CD4-positive, alpha-beta T cell treated with Interferon gamma for 1 hour (primary cell): Measurements from ENCODE around the gene ADAMTSL2.

ENCODE experiments used
- DNase-seq: peaks from one replicate; pipeline ENCODE4 v3.0.0-alpha.2; 2020

Gene ADAMTSL2

DNA sequence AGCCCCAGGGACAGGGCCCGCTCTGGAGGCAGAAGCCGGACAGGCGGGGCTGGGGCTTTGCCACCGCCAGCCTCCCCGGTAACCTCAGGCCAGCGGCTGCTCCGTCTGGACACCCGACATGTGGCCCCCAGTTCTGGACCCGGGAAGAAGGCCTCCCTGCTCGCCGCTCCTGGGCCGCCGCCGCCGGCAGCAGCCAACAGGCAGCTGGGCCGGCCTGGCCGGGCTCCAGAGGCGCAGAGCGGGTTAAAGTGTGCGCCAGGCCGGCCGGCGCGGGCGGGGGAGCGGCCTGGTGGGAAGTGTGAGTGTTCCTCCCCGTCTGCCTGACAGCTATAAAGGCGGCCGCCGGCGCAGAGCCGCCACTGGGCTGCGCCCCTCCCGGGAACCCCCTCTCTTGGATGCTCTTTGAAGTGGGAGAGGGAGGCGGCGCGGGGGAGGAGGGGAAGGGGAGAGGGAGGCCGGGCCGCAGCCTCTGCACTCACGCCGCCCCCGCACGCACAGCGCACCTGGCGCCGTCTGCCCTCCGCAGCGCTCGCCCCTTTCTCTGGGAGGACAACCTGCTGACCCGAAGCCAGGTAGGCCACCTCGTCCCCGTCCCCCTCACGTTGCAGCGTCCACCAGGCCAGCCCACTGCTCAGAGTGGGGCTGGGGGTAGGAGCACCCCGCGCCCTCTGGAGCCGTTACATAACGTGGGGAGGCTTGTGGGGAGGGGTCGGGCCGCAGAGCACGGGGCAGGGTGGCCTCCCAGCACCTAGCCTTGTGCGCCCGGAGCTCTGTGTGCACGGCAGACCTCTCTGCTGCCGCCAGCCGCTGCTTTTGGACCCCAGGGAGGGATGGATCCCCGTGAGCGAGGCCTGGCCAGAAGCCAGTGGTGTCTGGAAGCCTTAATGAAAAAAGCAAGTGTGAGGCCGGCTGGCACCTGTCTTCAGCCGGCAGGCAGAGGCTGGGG, at the start of gene ADAMTSL2:
ADAMTSL2 (plus strand) TSS at position 359 of the 946 bp plus-strand sequence. CDS start 2,009 bp downstream, outside the sequence.
- DNase-seq = peak; percentile 65

DNA sequence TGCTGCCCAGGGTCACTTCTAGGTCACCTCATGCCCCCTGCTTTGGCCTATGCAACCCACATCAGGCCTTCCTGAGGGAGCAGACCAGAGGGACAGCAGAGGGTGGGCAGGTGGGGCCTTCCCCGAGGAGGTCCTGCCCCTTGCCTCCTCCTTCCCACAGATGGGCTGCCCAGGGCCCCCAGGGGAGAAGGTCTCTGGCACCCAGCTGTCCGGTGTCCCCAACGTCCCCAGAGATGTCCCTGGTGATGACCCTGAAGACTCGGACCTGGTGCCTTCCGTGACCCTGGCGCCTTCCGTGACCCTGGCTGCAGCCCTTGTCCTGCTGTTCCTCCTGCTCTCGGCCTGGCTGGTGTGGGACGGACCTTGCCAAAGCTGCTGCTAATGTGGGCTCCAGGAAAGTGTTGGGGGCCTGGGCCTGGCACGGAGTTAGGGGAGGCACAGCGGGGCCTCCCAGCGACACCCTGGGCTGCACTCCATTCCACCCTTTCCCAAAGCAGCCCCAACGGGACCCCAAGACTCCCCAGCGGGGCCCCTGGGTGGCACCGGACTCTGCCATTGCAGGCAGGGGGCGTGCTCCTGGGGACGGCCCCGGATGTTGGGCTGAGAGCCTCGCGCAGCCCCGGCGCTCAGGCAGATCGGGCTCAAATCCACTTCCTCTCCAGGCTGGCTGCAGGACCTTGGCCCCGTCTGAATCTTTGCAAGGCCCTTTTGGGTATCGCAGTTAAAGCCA, 48.8 kb upstream of the ADAMTSL2 start:
- no peak for DNase-seq

DNA sequence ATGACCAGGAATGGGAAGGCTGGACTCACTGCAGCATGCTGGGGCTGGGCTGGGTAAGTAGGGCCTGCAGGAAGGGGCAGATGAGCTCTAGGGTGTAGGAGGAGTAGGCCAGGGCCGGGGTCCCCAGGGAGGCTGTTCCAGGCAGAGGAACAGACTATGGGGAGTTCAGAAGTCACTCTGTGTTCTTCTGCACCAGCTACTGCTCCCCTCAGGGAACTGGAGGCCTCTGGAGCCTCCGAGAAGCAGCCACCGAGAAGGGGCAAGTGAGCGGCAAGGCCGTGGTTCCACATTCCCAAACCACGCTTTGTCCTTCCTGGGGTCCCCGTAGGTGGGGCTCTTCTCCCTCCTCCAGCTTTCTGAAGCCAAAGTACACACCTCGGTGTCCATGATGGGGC, 47.2 kb upstream of the ADAMTSL2 start:
- no peak for DNase-seq

DNA sequence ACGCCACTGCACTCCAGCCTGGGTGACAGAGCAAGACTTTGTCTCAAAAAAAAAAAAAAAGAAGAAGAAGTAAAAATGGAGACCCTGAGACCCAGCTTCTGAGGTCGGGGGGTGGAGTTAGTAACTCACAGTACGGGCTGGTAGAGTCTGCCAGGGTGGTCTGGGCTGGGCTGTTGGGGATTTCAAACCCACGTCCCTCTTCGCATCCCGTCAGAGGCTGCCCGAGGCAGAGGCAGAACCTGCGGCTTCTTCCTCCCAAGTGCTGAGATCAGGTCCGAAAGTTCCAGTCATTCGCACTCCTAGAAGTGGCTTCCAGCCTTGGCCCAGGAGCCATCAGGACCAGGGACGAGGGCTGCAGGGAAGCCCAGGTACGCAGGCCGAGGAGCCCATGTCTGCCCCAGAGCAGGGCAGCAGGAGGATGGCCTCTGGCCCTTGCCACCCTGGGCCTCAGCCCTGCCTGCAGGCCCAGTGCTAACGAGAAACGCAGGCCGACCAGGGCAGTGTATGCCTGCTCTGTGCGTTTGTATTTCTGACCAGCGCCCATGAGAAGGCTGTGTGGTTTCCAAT, 45.7 kb upstream of the ADAMTSL2 start:
- DNase-seq = no peak

DNA sequence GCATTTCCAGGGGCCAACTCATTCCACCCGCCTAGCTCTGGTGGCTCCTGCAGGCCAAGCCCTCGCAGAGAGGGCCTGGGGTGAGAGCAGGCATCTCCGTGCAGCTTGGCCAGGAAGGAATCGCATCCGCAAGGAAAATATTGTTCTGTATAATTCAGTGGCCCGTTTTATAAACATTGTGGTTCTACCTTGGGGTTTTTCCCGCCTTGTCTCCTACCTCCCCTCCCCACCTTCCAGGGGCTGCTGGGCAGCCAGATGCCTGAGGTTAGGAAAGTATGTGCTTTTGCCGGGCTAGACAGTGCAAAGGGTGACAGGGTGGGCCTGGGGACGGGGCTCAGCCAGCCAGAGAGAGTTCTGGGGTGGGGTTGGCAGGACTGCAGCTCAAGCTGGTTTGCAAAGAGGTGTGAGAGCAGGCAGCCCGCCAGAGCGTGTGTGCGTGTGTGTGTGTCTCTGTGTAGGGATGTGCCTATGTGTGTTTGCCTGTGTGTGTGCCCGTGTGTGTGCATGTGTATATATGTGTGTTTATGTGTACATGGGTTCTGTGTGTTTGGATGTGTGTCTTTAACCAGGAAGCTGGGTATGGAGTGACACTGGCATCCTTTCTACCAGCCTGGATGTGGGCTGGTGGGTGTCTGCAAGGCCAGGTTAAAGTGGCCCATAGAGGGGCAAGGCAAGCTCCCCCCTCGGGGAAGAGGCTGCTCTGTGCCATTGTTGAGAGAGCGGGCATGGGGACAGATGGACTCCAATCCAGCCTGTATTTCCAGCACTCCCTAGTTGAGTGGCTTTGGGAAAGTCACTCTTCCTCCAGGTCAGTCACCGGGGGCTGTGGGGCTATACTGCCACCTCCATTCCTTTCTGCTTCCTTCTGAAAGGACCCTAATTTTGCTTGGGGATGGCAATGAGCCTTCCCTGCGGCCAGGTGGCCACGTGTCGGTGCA, 45.0 kb upstream of the ADAMTSL2 start:
- DNase-seq = no peak

DNA sequence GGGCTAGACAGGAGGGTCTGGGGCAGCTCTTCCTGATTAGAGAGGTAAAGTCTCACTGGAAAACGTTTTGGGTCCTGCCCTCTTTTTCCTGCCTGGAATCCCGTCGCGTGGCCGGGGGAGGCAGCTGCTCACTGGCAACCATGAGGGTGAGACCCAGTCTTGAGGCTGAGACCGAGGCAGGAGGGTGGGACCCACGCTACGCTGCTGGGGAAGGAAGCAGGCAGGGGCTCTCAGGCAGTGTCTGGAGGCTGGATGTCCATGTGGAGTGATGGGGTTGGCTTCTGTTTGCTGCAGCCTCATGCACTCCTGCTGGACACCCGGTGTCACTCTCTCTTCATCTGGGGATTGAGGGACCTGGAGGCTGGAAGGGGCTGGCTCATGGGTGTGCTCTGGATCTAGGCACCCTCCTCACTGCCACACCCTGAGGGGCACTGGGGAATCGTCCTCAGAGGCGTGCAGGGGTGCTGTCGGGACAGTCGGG, 44.3 kb upstream of the ADAMTSL2 start:
- DNase-seq = no peak

DNA sequence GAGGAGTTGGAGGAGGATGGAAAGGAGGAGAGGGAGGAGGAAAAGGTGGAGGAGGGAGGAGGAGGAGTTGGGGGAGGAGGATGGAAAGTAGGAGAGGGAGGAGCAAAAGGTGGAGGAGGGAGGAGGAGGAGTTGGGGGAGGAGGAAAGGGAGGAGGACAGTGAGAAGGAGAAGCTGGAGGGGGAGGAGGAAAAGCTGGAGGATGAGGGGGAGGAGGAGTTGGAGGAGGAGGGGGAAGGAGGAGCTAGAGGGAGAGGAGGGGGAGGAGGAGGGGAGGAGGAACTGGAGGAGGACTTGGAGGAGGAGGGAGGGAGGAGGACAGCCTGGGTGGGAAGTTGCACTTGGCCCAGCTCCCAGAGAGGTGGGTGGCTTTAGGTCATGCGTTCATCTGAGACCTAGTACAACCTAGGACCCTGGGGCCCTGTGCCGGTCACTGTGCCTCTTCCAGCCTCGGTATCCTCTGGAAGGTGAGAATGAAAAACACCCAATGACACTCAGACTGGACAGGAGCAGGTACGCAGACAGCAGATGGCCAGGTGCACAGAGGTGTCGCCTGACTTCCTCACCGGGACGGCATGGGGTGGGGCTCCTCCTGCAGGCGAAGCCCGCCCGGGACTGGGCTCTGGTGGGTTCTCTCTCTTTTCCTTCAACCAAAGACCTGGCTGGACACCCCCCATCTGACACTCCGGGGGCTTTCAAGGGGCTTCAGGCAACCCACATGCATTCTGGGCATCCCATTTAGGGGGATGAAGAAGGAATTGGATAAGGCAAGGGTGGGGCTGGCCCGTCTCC, 43.4 kb upstream of the ADAMTSL2 start:
- DNase-seq = no peak

DNA sequence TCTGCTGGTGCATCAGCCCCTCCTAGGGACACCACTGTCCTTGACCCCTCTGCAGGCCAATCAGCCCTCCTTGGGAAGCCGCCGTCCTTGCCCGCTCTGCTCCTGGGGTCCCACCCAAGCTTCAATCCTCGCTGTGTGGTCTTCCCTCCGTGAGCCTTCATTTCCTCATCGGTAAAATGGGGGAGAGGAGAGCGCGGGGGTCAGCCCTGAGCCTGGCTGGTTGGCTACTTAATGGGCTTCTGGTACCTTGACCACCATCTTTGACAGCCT, 42.9 kb upstream of the ADAMTSL2 start:
- no peak for DNase-seq

DNA sequence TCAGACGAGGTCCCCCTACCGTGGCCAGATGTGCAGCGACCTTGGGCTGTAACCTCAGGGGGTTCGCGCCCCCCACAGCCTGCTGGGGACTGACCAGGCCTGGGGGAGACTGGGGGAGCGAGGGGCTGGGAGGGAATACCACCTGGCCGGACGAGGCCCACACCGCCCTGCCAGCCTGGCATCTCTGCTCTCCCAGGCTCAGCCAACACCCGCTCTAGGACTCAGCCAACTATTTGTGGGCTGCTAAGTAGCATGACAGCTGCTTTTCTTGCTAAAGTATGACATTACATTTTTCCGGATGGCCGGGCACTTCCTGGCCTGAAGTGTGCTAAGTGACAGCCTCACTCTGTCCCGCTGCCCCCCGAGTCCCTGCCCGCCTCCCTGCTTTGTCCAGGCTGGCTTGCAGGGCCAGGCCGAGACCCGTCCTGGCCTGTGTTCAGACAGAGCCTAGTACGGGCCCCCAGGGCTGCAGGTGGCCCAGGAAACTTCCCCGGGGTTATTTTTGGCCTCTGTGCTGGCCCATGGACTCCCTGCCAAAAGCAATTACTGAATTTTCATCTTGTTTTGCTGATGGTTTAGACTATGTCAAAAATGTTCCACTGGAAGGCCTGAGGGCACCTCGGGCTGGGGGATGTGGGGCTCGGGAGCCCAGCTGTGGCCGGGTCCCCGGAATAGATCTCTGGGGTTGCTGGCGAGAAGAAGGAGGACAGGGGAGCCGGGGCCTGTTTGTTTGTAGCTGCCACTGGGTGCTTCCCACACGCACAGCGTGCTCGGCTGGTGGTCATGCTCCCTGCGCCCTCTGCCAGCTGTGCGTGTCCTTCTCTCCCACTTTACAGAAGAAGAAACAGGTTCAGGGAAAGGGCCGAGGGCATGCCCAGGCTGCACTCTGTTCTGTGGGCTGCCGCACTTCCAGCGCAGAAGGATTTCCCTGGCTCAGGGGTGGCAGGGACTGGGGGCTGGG, 42.2 kb upstream of the ADAMTSL2 start:
- no peak for DNase-seq

DNA sequence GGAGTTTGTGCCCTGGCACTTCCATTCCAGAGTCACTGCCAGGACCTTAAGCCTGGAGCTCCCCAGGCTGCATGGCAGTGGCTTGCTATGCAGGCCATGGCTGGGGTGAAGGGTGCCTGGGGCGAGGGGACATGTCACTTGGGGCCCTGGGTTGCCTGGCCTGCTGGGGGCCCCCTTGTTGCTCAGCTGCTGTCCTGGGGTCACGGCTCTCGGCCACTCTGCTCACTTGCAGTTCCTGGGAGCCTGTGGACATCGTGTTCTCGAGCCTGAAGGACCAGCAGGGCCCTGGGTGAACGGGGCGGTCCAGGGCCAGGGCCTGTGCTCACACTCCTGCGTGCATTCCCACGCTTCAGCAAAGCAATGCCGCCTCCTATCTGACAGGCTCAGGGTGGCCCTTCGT, 41.1 kb upstream of the ADAMTSL2 start:
- DNase-seq = no peak

DNA sequence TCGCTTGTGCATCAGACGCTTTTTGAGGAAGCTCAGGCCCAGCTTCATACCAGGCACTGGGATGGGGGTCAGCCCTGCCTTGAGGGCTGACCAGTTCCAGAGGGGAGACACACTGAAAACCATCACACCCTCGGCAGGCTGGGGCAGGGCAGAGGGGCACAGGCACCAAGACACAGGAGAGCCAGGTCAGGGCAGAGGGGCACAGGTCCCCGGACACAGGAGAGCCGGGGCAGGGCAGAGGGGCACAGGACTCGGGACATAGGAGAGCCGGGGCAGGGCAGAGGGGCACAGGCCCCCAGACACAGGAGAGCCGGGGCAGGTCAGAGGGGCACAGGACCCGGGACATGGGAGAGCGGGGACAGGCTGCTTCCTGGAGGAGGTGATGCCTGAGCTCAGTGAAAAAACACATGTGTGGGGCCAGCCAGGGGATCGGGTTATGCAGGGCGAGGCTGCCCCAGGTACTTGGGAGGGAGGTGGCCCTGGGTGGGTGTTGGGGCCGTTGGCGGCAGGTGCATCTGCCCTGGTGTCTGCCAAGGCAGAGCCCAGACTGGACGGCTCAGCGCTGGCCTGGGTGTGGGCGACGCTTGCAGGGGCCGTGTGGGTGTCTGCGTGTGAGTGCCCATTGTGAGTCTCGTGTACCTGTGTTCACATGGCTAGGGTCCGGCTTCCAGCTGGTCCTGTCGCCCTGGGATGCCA, 40.5 kb upstream of the ADAMTSL2 start:
- no peak for DNase-seq

DNA sequence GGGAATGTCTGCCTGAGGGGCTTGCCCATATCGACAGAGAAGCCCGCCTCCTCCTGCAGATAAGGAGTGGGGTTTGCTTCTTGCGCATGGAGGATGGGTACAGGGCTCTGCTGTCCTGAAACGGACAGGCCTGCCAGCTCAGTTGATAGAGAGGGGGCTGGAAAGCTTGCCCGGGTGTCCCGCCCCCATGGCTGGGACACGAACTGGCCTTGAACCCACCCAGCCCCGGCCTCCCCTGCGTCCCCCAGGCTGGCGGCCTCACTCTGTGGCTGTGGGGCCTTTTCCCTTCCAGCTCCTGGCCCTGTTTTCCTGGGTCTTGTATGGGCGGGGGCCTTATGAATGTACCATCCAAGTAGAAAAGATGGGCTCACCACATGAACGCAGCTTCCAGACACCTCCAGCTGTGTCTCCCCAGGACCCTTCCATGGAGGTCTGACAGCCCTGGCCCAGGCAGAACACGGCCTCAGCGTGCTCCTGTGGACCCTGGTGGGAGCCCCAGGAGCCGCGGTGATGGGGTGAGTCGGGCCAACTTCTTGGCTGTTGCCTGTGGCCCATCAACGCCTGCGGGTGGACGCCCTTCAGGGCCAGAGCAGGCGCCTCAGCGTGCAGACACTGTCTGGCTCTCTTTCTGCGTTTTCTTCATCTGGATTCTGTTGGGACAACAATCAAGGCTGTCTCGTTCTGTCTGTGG, 39.7 kb upstream of the ADAMTSL2 start:
- DNase-seq = no peak

DNA sequence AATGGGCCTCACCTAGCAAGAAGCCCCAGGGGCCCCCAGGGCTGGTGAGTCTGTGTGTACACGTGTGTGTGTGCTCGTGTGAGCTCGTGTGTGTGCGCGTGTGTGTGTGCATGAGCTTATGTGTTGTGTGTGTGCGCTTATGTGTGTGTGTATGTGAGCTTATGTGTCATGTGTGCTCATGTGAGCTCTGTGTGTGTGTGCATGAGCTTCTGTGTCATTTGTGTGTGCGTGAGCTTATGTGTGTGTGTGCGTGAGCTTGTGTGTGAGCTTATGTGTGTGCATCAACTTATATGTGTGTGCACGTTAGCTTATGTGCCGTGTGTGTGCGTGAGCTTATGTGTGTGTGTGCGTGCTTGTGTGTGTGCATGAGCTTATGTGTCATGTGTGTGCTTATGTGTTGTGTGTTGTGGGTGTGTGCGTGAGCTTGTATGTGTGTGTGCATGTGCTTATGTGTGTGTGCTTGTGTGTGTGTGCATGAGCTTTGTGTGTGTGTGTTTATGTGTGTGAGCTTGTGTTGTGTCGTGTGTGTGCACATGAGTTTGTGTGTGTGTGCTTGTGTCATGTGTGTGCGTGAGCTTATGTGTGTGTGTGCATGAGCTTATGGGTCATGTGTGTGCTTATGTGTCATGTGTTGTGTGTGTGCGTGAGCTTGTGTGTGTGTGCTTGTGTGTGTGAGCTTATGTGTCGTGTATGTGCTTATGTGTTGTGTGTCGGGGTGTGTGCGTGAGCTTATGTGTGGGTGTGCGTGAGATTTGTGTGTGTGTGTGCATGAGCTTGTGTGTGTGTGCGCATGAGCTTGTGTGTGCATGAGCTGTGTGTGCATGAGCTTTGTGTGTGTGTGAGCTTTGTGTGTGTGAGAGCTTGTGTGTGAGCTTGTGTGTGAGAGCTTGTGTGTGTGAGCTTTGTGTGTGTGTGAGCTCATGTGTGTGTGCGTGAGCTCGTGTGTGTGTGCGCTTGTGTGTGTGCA, 38.9 kb upstream of the ADAMTSL2 start:
- DNase-seq = no peak

DNA sequence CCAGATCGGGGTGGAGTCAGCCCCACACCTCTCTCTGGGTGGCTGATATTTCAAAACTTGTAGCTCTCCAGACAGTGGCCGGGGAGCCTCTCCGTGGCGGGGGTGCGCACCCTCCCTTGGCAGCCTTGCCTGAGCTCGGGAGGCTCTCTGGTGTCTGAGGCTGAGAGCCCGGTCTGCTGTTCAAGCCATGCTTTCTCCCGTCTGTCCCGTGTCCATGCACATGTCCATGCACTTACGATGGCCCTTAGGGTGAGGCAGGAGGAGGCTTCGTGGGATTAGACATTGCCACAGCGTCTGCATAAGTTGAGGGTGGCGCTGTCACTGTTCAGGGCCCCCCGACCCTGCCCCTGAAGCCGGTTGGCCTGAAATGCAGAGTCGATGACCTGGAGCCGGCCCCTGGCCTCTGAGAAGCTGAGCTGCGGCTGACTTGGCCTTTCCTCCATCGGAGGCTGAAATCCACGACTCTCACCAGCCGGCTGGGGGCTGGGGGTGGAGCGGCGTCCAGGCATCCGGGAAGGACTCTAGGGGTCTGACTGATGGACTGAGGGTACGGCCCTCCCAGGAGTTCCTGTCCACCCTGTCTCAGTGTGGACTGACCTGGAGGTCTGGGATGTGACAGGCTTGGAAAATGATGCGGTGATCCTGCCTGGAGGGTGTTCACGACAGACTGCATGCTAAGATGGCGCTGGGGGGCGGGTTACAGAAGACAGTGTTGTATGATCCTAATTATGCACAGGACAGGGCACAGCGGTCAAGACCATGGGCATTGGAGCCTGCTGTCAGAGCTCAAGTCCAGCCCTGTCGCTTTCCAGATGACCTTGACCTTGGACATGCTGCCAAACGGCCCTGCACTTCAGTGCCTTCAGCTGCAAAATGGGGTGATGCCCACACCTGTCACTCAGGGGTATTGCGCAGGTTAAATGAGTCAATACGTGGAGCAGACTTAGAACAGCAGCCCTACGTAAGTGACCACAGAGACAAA, 37.4 kb upstream of the ADAMTSL2 start:
- DNase-seq = no peak

DNA sequence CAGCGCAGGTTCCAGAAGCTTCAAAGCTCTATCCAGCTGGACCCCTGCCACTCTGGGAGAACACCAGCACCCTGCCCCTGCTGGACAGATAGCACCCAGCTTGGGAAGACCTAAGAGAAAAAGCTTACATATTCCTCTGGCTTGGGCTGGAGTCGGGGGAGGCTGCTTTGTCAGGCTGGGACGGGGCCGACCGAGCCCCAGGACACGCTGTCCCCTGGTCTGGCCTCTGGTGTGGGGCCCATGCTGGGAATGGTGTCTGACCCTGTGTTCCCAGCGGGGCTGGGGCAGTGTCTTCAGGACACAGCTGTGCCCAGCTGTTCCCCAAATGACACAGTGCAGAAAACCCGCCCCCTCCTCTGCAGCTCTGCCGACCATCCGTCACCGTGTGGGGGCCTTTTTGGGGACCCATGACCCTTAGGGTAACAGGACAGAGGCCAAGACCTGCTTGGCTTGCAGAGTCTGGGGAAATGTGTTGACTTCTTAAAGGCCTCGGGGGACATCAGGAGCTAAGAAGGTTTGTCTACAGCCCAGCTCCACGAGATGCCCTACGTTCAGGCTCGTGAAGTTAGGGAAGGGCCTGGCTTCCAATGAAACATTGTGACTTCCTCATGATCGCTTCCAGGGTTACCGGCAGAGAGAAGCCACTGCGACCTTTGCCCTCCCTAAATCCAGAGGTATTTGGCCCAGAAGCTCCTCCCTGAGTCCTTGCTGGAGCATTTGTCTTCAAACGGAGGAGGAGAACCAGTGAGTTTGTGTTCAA, 35.2 kb upstream of the ADAMTSL2 start:
- DNase-seq = no peak

DNA sequence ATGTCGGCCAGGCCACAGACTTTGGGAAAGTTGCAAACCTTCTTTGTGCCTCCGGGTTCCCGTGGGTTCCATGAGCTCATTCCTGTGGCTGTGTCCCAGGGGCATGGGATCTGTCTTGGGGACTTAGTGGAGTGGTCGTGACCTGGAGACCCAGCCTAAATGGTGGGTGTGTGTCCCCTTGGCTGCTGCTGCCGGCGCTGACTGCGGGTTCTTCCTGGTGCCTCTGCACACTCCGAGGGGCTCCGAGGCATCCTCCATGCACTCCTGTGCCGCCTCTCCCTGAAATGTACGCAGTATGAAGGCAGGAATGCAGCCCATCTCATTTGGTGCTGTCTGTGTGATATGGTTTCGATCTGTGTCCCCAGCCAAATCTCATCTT, 34.6 kb upstream of the ADAMTSL2 start:
- no peak for DNase-seq
